DMS 273 (cell line): ENCODE data around the gene USP2.
A peak's percentile ranks its signal among the peaks of the same experiment; 100 is the strongest.
"Not testable (repeated sequence)": the region's sequence is repeated elsewhere in the genome, so short reads cannot be mapped to it uniquely, and the experiment has no call there.

Experiments used
- DNase-seq: peaks from one replicate; lab custom pipeline; 2025; ENCODE audit not compliant: unreplicated experiment; lab: John Stamatoyannopoulos, UW

Gene USP2

GRCh38 chr11:119414321-119414720 is 32.8 kb upstream of the USP2 start:
- no peak for DNase-seq

- DNase-seq: no peak
These were observed 30.6 kb upstream of the USP2 start for GRCh38 chr11:119412072-119412471.

GRCh38 chr11:119410501-119410900 is 29.0 kb upstream of the USP2 start:
- no peak for DNase-seq

GRCh38 chr11:119409731-119410130 is 28.2 kb upstream of the USP2 start:
- DNase-seq: no peak

- no peak for DNase-seq
These were observed 24.5 kb upstream of the USP2 start for GRCh38 chr11:119406005-119406404.

GRCh38 chr11:119405448-119405847 is 24.0 kb upstream of the USP2 start:
- not testable (repeated sequence) for DNase-seq

- DNase-seq: no peak
These were observed 23.4 kb upstream of the USP2 start for GRCh38 chr11:119404872-119405271.

GRCh38 chr11:119403021-119403420 is 21.5 kb upstream of the USP2 start:
- no peak for DNase-seq

GRCh38 chr11:119402470-119402869 is 21.0 kb upstream of the USP2 start:
- no peak for DNase-seq

GRCh38 chr11:119400860-119401259 is 19.4 kb upstream of the USP2 start:
- DNase-seq: no peak

- no peak for DNase-seq
These were observed 16.2 kb upstream of the USP2 start for GRCh38 chr11:119397740-119398139.

GRCh38 chr11:119396835-119397234 is 15.3 kb upstream of the USP2 start:
- DNase-seq: no peak

GRCh38 chr11:119391275-119391674 is 9.8 kb upstream of the USP2 start:
- DNase-seq: no peak

- peak; percentile 32 for DNase-seq
These were observed 8.2 kb upstream of the USP2 start for GRCh38 chr11:119389611-119390254.

- DNase-seq: no peak
These were observed 6.6 kb upstream of the USP2 start for GRCh38 chr11:119388103-119388502.

- DNase-seq: no peak
These were observed 2.8 kb upstream of the USP2 start for GRCh38 chr11:119384332-119384731.

- not testable (repeated sequence) for DNase-seq
These were observed 1.0 kb upstream of the USP2 start for GRCh38 chr11:119382513-119382912.

- peak; percentile 29 for DNase-seq
These were observed 611 bp upstream of the USP2 start for GRCh38 chr11:119382101-119382500.

GRCh38 chr11:119380827-119381180 is 686 bp downstream of the USP2 start:
- peak; percentile 23 for DNase-seq

GRCh38 chr11:119380160-119380826 is 1.2 kb downstream of the USP2 start:
- no peak for DNase-seq

- peak; percentile 31 for DNase-seq
These were observed 2.5 kb downstream of the USP2 start for GRCh38 chr11:119378851-119379465.

- peak; percentile 6 for DNase-seq
These were observed 3.4 kb downstream of the USP2 start for GRCh38 chr11:119377961-119378667.
